ENCODE measurements around the gene GDF9. TPM values are rescaled to one million over a fixed set of nuclear protein-coding genes. Genes with fewer than 3 reads are reported as not detected.

GDF9 gene
- total RNA-seq, 3 donors from 2014 or later (not counting 1 experiment from before 2014, with no cell fraction given) = 0.53 to 0.78 (median 0.57) TPM

DNA sequence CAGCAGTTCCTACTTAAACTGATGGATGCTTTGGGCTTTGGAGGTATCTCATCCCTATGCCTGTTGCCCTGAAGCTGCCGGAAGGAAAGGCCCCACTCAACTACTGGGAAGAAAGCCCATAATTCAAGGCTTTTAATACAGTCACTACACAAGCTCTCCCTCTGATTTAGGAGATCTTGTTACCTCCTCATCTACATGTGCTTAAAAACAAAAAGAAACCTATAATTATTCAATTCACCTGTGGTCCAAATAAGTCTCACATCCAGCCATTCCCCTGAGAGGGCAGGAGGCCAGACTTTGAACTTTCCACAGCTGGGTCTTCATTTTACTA is 6.5 kb upstream of the GDF9 start:
- no peaks in the 10 kb centered on the region for H3K9me3 Mint-ChIP-seq
- 92% methylated on average over 1 of the region's 1 CpG for WGBS (ENCODE audit: insufficient coverage)
- no peaks in the 10 kb centered on the region for H3K27me3 Mint-ChIP-seq (ENCODE audit: low read depth in 2 of 2)
- peaks cover 25% of the 10 kb centered on the region for H3K36me3 ChIP-seq (ENCODE audit: control insufficient read depth, insufficient read depth, low read length)
- H3K9me3 ChIP-seq (ENCODE audit: control insufficient read depth, insufficient read depth, low read length) = no peaks in the 10 kb centered on the region
- H3K36me3 Mint-ChIP-seq = no peaks in the 10 kb centered on the region
- peaks cover under 1 to 1% of the 10 kb centered on the region in 2 donors for H3K4me1 Mint-ChIP-seq
- H3K27ac Mint-ChIP-seq = peak overlapping the region; percentile 21 to 32
- H3K27ac ChIP-seq (ENCODE audit: low read length) = no peak overlapping the region
- TF ChIP-seq, protein P1, sequence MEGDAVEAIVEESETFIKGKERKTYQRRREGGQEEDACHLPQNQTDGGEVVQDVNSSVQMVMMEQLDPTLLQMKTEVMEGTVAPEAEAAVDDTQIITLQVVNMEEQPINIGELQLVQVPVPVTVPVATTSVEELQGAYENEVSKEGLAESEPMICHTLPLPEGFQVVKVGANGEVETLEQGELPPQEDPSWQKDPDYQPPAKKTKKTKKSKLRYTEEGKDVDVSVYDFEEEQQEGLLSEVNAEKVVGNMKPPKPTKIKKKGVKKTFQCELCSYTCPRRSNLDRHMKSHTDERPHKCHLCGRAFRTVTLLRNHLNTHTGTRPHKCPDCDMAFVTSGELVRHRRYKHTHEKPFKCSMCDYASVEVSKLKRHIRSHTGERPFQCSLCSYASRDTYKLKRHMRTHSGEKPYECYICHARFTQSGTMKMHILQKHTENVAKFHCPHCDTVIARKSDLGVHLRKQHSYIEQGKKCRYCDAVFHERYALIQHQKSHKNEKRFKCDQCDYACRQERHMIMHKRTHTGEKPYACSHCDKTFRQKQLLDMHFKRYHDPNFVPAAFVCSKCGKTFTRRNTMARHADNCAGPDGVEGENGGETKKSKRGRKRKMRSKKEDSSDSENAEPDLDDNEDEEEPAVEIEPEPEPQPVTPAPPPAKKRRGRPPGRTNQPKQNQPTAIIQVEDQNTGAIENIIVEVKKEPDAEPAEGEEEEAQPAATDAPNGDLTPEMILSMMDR (IDR thresholded peaks at IDR 0.05) = no peak
- no peaks in the 10 kb centered on the region for H3K27me3 ChIP-seq (ENCODE audit: control insufficient read depth, insufficient read depth, low read length)
- intact Hi-C loops (cut with micrococcal nuclease) = no loop called here
- ATAC-seq (no peak), DNase-seq (no peak)
- no peak overlapping the region for H3K4me3 ChIP-seq (ENCODE audit: low read length)
- H3K4me1 ChIP-seq (ENCODE audit: control insufficient read depth, insufficient read depth, low read length) = peaks cover under 1% of the 10 kb centered on the region
- no peak overlapping the region for H3K4me3 Mint-ChIP-seq

DNA sequence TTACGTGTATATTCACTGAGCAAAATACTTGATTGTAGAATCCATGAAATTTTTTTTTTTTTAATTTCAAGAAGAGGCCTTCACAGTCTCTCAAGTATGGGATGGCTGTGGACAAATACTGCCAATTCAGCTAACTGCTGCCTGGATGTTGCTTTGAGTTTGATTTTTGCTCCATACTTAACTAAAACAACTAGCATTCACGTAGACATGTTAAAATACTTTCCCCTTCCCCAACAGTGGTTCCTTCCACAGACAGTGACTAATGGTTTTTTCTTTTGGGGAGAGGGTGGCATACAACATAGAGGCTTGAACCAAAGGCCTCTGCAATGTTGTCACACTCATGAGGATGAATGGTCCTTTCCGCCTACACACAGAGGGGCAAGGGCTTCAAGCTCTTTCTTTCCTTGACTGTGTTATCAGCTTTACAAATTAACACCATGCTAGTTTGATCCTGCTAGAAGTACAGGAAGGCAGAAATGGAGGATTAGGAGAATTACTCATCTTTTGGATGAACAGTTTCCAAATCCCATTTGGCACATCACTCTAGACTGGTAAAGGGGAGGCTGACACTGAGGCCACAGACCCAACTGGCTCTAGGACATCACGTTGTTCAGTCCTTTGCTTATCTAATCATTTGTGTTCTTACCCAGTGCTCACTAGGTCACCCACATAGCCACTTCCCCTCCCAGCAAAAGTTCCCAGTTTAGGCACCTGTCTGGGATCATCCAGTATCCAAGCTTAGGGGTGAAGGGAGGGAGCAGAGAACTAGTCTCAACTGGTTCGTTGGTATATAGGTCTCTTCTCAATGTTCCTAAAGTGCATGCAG is 5.4 kb upstream of the GDF9 start:
- peak overlapping the region in 1 of 2 donors; percentile 46 for H3K27ac Mint-ChIP-seq
- WGBS (ENCODE audit: insufficient coverage) = 98% methylated on average over 4 of the region's 5 CpGs
- Histone ChIP-seq H3K9me3 (ENCODE audit: control insufficient read depth, insufficient read depth, low read length) (no peaks in the 10 kb centered on the region), H3K4me1 (ENCODE audit: control insufficient read depth, insufficient read depth, low read length) (peaks cover 5% of the 10 kb centered on the region), H3K27ac (ENCODE audit: low read length) (no peak overlapping the region), H3K4me3 (ENCODE audit: low read length) (no peak overlapping the region), H3K27me3 (ENCODE audit: control insufficient read depth, insufficient read depth, low read length) (no peaks in the 10 kb centered on the region), H3K36me3 (ENCODE audit: control insufficient read depth, insufficient read depth, low read length) (peaks cover 16% of the 10 kb centered on the region)
- no peak overlapping the region for H3K4me3 Mint-ChIP-seq
- no peaks in the 10 kb centered on the region for H3K36me3 Mint-ChIP-seq
- no peaks in the 10 kb centered on the region for H3K27me3 Mint-ChIP-seq (ENCODE audit: low read depth in 2 of 2)
- intact Hi-C loops (cut with micrococcal nuclease) = no loop called here
- TF ChIP-seq, protein P1 (IDR thresholded peaks at IDR 0.05) = no peak
- H3K9me3 Mint-ChIP-seq = no peaks in the 10 kb centered on the region
- ATAC-seq = no peak
- no peak for DNase-seq
- H3K4me1 Mint-ChIP-seq = peaks cover 10 to 12% of the 10 kb centered on the region in 2 donors

DNA sequence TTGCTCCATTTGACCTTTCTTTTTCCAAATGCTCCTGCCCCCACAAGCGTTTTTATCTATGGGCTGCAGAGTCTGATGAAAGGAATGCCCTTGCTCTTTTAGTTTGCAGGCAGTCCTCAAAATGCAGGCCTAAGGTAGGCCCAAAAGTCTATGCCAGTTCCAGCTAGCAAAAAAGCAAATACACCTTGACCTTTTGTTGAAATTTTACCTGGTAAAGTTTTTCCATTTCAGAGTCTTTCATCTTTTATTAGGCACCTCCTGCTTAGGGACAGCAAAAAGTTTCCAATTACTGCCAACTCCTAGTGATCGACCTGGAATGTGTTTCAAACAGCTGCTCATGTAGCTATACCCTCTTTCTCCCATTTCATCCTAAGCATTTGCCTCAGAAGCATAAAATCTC is 4.5 kb upstream of the GDF9 start:
- Histone ChIP-seq H3K27ac (ENCODE audit: low read length) (no peak overlapping the region), H3K27me3 (ENCODE audit: control insufficient read depth, insufficient read depth, low read length) (no peaks in the 10 kb centered on the region), H3K9me3 (ENCODE audit: control insufficient read depth, insufficient read depth, low read length) (no peaks in the 10 kb centered on the region), H3K4me3 (ENCODE audit: low read length) (no peak overlapping the region), H3K4me1 (ENCODE audit: control insufficient read depth, insufficient read depth, low read length) (peaks cover 9% of the 10 kb centered on the region), H3K36me3 (ENCODE audit: control insufficient read depth, insufficient read depth, low read length) (peaks cover 12% of the 10 kb centered on the region)
- peaks cover 19 to 21% of the 10 kb centered on the region in 2 donors for H3K4me1 Mint-ChIP-seq
- no peaks in the 10 kb centered on the region for H3K36me3 Mint-ChIP-seq
- peak overlapping the region; percentile 27 to 46 for H3K27ac Mint-ChIP-seq
- no peaks in the 10 kb centered on the region for H3K27me3 Mint-ChIP-seq (ENCODE audit: low read depth in 2 of 2)
- ATAC-seq (no peak), DNase-seq (no peak)
- no peaks in the 10 kb centered on the region for H3K9me3 Mint-ChIP-seq
- H3K4me3 Mint-ChIP-seq = no peak overlapping the region
- TF ChIP-seq, protein P1 (IDR thresholded peaks at IDR 0.05) = no peak
- 93% methylated on average over 2 of the region's 2 CpGs for WGBS (ENCODE audit: insufficient coverage)
- intact Hi-C loops (cut with micrococcal nuclease) = no loop called here

DNA sequence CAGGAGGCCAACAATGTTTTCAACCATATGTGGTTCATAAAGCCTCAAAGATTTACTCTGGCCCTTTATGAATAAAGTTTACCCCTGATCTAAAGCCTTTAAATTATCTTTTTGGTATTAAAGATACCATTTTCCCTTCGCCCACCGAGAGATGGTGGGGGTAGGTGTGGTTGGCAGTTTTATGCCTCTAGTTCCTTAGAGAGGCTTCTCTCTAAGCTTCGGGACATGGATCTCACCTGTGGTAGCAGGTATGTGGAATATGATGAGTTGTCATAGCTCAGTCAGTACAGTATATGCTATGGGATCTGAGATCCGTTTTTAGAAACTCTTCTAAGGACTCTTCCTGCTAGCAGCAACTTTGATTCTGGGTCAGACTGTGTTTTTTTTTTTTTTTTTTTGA is 2.5 kb upstream of the GDF9 start:
- TF ChIP-seq, protein P1 (IDR thresholded peaks at IDR 0.05) = no peak
- peaks cover 5% of the 10 kb centered on the region for H3K36me3 ChIP-seq (ENCODE audit: control insufficient read depth, insufficient read depth, low read length)
- H3K27ac Mint-ChIP-seq = peak overlapping the region; percentile 97 to 99
- no peak overlapping the region for H3K4me3 ChIP-seq (ENCODE audit: low read length)
- H3K9me3 ChIP-seq (ENCODE audit: control insufficient read depth, insufficient read depth, low read length) = no peaks in the 10 kb centered on the region
- no peak overlapping the region for H3K4me3 Mint-ChIP-seq
- DNase-seq (no peak), ATAC-seq (no peak)
- H3K27ac ChIP-seq (ENCODE audit: low read length) = no peak overlapping the region
- H3K9me3 Mint-ChIP-seq = no peaks in the 10 kb centered on the region
- H3K4me1 Mint-ChIP-seq = peaks cover 26 to 27% of the 10 kb centered on the region in 2 donors
- H3K36me3 Mint-ChIP-seq = no peaks in the 10 kb centered on the region
- no peaks in the 10 kb centered on the region for H3K27me3 ChIP-seq (ENCODE audit: control insufficient read depth, insufficient read depth, low read length)
- intact Hi-C loops (cut with micrococcal nuclease) = no loop called here
- no peaks in the 10 kb centered on the region for H3K27me3 Mint-ChIP-seq (ENCODE audit: low read depth in 2 of 2)
- peaks cover 14% of the 10 kb centered on the region for H3K4me1 ChIP-seq (ENCODE audit: control insufficient read depth, insufficient read depth, low read length)
- 100% methylated on average over 4 of the region's 4 CpGs for WGBS (ENCODE audit: insufficient coverage)
